ENCODE data around the gene SEMA4D.

DNA sequence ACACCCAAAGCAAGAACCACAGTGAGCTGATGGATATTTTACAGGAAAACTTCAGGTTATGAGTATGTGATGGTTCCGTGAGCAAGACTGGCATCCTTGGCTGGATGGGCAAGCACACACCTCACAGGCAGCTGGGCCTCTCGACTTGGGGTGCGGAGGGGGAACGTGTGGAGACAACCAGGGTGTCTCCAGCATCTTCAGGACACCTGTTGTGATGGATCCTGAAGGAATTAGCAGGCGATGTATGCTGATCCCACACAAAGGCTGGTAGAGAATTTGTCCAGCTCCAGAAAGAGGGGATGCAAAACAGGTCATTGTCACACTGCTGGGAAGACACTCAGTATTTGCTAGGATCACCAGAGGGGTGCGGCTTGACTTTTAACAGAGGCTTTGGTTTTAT, 136.9 kb downstream of the SEMA4D start:
- TF ChIP-seq CTCF (IDR thresholded peaks at IDR 0.05 in 8 of 11, conservative IDR thresholded peaks at IDR 0.05 in 3 of 11) = no peak
- no peak for TF ChIP-seq POLR2A (IDR thresholded peaks at IDR 0.05)

Data from spleen (tissue), 7 donors.